K562 (cell line): Measurements from ENCODE around the gene CD248. TPM values are rescaled to one million over a fixed set of nuclear protein-coding genes. Genes with fewer than 3 reads are reported as not detected.

ENCODE experiments used
- CHD1 ChIP-seq: fragments of 200-600 bp; sonication (generic); IDR thresholded peaks from one replicate; pipeline ENCODE4 v1.6.1; 2012; ENCODE audit warnings: mild to moderate bottlenecking, moderate library complexity, low read length, inconsistent platforms
- FOS ChIP-seq: IDR thresholded peaks from 3 replicates; pipeline ENCODE4 v1.6.1; 2011; ENCODE audit not compliant: insufficient read length; ENCODE audit errors: extremely low read depth
- FOXJ2 ChIP-seq: fragments of 200-800 bp; sonication (Bioruptor generic); IDR thresholded peaks from 2 replicates; pipeline ENCODE4 v1.6.1; 2016; ENCODE audit warnings: missing genetic modification characterization, missing compliant biosample characterization
- HDAC2 ChIP-seq: fragments of 450-650 bp; IDR thresholded peaks from 2 replicates; pipeline ENCODE4 v1.6.1; 2016; ENCODE audit warnings: mild to moderate bottlenecking
- KAT8 ChIP-seq: fragments of 450-650 bp; IDR thresholded peaks from 2 replicates; pipeline ENCODE4 v1.6.1; 2016; ENCODE audit warnings: low read depth, mild to moderate bottlenecking
- MED1 ChIP-seq: sonication (generic); formaldehyde crosslinking; IDR thresholded peaks from 2 replicates; pipeline ENCODE4 v1.8.1; 2023; ENCODE audit warnings: missing genetic modification reagents, borderline replicate concordance
- SIN3A ChIP-seq, 2 experiments: fragments of 150-350 bp in 1 of 2; IDR thresholded peaks; 2 replicates each; pipeline ENCODE4 v1.6.1; 2011 to 2016; ENCODE audit warnings: borderline replicate concordance in 2 of 2, low read depth in 2 of 2, low read length in 2 of 2, mild to moderate bottlenecking in 2 of 2, moderate library complexity in 2 of 2; ENCODE audit not compliant: control insufficient read depth in 1 of 2
- SMAD1 ChIP-seq: fragments of 150-350 bp; IDR thresholded peaks from 2 replicates; pipeline ENCODE4 v1.6.1; 2014; ENCODE audit warnings: low read length, low read depth; ENCODE audit not compliant: partially characterized antibody
- SOX6 ChIP-seq: fragments of 450-650 bp; IDR thresholded peaks from 2 replicates; pipeline ENCODE4 v1.6.1; 2014; ENCODE audit warnings: mild to moderate bottlenecking
- polyA plus RNA-seq, 8 experiments: library from polyadenylated mRNA; depleted of rRNA in 4 of 8; stranded (reverse) in 5 of 8; unstranded in 3 of 8; fragments of >200 nt; fragmentation: Nextera tagmentation in 2 of 8; fragmentation: Illumina TruSeq in 1 of 8; extraction: Ambion mirVana in 2 of 8; extraction: Trizol in 1 of 8; gene quantifications; 2 replicates each; pipeline versions ENCODE4 v1.2.1 to v1.2.3, GENCODE V29; 2011 to 2014; ENCODE audit warnings: inconsistent platforms in 1 of 8, missing spikeins in 1 of 8
- total RNA-seq, 7 experiments: library from RNA; depleted of rRNA in 6 of 7; stranded (reverse); fragments of >200 nt in 6 of 7; fragmentation: Illumina TruSeq in 2 of 7; extraction: Trizol in 2 of 7; gene quantifications; 2 replicates each; pipeline versions ENCODE4 v1.2.1 to v1.2.3, GENCODE V29; 2011 to 2021; ENCODE audit warnings: low replicate concordance in 1 of 7
- TF ChIP-seq, protein P1 (sequence below), 2 experiments: fragments of 450-650 bp in 1 of 2; sonication (generic) in 1 of 2; formaldehyde crosslinking in 1 of 2; IDR thresholded peaks; 2 replicates each; pipeline versions ENCODE4 v1.7.1 to v1.9.0; 2016 to 2022; ENCODE audit warnings: inconsistent platforms in 1 of 2, mild to moderate bottlenecking in 1 of 2, missing genetic modification reagents in 1 of 2
- TF ChIP-seq, protein P2 (sequence below): sonication (generic); formaldehyde crosslinking; IDR thresholded peaks from 2 replicates; pipeline ENCODE4 v1.8.0; 2022; ENCODE audit warnings: mild to moderate bottlenecking, missing genetic modification reagents
- TF ChIP-seq, protein P3 (sequence below): IDR thresholded peaks from 3 replicates; pipeline ENCODE4 v1.6.1; 2011; ENCODE audit warnings: borderline replicate concordance, mild to moderate bottlenecking, moderate library complexity; ENCODE audit not compliant: insufficient read length; ENCODE audit errors: extremely low read depth

CD248 gene
- total and polyA plus RNA-seq, 9 of the 15 experiments (the other 6 are each of a cell fraction or from before 2014, with no cell fraction given) = 0.09 TPM; not detected in 8

DNA sequence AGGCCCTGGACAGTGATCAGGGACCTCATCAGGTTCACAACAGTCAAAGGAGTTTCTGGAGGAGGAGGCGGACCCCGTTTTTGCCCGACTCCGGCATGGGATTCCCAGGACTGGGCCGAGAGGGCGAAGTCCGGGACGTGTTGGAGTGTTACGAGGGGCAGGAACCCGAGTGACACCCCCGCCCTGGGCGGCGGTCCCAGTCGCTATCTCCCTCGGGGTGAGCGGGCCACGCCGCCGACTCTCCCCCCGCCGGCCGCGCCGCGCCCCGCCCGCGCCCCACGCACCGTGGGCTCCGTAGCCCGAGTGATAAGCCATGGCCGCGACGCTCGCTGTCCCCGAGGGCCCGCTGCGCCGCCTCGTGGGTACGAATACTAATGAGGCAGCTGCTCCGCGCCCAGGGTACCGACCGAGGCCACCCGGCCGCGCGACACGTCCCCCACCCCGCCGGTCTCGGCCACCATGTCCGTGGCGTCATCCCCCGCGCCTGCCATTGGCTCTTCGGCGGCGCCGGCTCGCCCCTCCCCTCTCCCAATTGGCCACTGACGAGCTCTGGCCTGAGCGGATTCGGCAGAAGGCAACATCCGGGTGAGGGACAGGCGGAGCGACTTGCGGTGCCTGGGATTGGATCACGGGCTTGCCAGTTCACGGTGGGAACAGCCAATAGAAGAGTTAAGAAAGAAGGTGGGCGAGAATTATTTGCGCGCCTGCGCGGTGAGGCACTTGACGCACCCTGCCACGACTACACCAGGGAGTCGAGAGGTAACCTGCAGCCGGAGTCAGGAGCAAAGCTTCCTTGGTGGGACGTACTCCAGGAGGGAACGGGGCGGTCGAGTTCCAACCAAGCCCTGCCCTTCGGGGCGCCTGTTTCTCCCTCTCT lies 27.9 kb downstream of the CD248 start, which contains the start of gene YIF1A (continued):
- TF ChIP-seq, protein P1, sequence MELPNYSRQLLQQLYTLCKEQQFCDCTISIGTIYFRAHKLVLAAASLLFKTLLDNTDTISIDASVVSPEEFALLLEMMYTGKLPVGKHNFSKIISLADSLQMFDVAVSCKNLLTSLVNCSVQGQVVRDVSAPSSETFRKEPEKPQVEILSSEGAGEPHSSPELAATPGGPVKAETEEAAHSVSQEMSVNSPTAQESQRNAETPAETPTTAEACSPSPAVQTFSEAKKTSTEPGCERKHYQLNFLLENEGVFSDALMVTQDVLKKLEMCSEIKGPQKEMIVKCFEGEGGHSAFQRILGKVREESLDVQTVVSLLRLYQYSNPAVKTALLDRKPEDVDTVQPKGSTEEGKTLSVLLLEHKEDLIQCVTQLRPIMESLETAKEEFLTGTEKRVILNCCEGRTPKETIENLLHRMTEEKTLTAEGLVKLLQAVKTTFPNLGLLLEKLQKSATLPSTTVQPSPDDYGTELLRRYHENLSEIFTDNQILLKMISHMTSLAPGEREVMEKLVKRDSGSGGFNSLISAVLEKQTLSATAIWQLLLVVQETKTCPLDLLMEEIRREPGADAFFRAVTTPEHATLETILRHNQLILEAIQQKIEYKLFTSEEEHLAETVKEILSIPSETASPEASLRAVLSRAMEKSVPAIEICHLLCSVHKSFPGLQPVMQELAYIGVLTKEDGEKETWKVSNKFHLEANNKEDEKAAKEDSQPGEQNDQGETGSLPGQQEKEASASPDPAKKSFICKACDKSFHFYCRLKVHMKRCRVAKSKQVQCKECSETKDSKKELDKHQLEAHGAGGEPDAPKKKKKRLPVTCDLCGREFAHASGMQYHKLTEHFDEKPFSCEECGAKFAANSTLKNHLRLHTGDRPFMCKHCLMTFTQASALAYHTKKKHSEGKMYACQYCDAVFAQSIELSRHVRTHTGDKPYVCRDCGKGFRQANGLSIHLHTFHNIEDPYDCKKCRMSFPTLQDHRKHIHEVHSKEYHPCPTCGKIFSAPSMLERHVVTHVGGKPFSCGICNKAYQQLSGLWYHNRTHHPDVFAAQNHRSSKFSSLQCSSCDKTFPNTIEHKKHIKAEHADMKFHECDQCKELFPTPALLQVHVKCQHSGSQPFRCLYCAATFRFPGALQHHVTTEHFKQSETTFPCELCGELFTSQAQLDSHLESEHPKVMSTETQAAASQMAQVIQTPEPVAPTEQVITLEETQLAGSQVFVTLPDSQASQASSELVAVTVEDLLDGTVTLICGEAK (IDR thresholded peaks at IDR 0.05) = peak; percentile 86
- TF ChIP-seq, protein P1 (CRISPR knock-in tag; IDR thresholded peaks at IDR 0.05) = no peak
- TF ChIP-seq SOX6 (peak; percentile 44; the same call in 1 of the 2 replicates), FOXJ2 (tag) (peak; percentile 52; the same call in 1 of the 2 replicates), SMAD1 (peak; percentile 65), FOS (peak; percentile 95), CHD1 (peak; percentile 71), KAT8 (no peak), SIN3A (IDR thresholded peaks at IDR 0.05; ENCODE audit: borderline replicate concordance in 2 of 2, control insufficient read depth in 1 of 2, low read depth in 2 of 2, low read length in 2 of 2) (peak in 1 of 2 experiments; percentile 38; a peak in 2 of 4 replicates), MED1 (CRISPR knock-in tag) (peak; percentile 38; the same call in 1 of the 2 replicates), HDAC2 (no peak)
- TF ChIP-seq, protein P2, sequence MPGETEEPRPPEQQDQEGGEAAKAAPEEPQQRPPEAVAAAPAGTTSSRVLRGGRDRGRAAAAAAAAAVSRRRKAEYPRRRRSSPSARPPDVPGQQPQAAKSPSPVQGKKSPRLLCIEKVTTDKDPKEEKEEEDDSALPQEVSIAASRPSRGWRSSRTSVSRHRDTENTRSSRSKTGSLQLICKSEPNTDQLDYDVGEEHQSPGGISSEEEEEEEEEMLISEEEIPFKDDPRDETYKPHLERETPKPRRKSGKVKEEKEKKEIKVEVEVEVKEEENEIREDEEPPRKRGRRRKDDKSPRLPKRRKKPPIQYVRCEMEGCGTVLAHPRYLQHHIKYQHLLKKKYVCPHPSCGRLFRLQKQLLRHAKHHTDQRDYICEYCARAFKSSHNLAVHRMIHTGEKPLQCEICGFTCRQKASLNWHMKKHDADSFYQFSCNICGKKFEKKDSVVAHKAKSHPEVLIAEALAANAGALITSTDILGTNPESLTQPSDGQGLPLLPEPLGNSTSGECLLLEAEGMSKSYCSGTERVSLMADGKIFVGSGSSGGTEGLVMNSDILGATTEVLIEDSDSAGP = no peak
- TF ChIP-seq, protein P3, sequence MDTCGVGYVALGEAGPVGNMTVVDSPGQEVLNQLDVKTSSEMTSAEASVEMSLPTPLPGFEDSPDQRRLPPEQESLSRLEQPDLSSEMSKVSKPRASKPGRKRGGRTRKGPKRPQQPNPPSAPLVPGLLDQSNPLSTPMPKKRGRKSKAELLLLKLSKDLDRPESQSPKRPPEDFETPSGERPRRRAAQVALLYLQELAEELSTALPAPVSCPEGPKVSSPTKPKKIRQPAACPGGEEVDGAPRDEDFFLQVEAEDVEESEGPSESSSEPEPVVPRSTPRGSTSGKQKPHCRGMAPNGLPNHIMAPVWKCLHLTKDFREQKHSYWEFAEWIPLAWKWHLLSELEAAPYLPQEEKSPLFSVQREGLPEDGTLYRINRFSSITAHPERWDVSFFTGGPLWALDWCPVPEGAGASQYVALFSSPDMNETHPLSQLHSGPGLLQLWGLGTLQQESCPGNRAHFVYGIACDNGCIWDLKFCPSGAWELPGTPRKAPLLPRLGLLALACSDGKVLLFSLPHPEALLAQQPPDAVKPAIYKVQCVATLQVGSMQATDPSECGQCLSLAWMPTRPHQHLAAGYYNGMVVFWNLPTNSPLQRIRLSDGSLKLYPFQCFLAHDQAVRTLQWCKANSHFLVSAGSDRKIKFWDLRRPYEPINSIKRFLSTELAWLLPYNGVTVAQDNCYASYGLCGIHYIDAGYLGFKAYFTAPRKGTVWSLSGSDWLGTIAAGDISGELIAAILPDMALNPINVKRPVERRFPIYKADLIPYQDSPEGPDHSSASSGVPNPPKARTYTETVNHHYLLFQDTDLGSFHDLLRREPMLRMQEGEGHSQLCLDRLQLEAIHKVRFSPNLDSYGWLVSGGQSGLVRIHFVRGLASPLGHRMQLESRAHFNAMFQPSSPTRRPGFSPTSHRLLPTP = no peak
